ENCODE measurements around the gene MANBA.
"Not testable (repeated sequence)": the region's sequence is repeated elsewhere in the genome, so short reads cannot be mapped to it uniquely, and the experiment has no call there.

The MANBA gene

DNA sequence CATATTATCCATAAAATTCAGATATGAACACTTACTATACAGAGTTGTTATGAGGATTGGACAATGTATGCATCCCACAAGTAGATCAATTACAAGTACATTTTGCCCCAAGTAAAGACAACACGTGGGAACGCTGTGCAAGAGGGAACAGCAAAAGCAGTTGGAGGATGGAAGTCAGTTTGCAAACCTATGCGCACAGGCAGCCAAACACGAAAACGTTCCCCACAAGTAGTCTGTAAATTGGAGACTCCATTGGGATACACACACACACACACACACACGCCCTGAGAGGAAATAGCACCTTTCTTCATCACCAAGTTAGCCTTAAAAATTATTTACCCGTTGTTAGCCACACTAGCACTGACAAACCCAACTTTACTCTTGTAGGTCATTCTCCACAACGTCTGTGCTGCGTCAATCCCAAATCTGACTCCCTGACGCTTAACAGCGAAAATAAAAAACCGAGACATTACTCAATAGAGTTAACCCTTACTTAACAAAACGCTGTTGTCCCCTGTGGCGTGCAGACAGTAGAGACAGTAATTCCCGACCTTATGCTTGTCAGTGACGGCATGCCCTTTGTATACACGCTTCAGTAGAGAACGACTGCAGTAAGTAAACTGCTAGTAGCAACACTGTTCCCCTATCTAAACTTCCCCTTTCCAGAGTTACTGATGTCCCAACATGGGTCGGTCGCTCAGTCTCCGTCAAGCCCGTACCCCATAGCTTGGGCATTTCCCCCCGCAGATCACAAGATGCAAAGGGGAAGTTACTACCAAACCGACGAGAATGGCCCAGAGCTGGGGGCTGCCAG, 730 bp downstream of the MANBA start:
- peak; percentile 56 for DNase-seq (ENCODE audit: low read depth, low spot score)
- TF ChIP-seq, protein P1, sequence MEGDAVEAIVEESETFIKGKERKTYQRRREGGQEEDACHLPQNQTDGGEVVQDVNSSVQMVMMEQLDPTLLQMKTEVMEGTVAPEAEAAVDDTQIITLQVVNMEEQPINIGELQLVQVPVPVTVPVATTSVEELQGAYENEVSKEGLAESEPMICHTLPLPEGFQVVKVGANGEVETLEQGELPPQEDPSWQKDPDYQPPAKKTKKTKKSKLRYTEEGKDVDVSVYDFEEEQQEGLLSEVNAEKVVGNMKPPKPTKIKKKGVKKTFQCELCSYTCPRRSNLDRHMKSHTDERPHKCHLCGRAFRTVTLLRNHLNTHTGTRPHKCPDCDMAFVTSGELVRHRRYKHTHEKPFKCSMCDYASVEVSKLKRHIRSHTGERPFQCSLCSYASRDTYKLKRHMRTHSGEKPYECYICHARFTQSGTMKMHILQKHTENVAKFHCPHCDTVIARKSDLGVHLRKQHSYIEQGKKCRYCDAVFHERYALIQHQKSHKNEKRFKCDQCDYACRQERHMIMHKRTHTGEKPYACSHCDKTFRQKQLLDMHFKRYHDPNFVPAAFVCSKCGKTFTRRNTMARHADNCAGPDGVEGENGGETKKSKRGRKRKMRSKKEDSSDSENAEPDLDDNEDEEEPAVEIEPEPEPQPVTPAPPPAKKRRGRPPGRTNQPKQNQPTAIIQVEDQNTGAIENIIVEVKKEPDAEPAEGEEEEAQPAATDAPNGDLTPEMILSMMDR (IDR thresholded peaks at IDR 0.05; ENCODE audit: low read depth, low read length) = no peak
- H3K4me3 ChIP-seq (ENCODE audit: low read depth, low read length) = peak overlapping the region; percentile 65
- in situ Hi-C loops (cut with HindIII; ENCODE audit: low sequenced_read_pairs) = no loop called here

GRCh38 chr4:102758241-102759160, 2.3 kb downstream of the MANBA start:
- DNase-seq (ENCODE audit: low read depth, low spot score) = no peak
- TF ChIP-seq, protein P1 (IDR thresholded peaks at IDR 0.05; ENCODE audit: low read depth, low read length) = no peak
- in situ Hi-C loops (cut with HindIII; ENCODE audit: low sequenced_read_pairs) = no loop called here
- H3K4me3 ChIP-seq (ENCODE audit: low read depth, low read length) = no peak overlapping the region

GRCh38 chr4:102757681-102758080, 3.1 kb downstream of the MANBA start:
- DNase-seq (ENCODE audit: low read depth, low spot score) = no peak
- in situ Hi-C loops (cut with HindIII; ENCODE audit: low sequenced_read_pairs) = no loop called here
- TF ChIP-seq, protein P1 (IDR thresholded peaks at IDR 0.05; ENCODE audit: low read depth, low read length) = no peak
- no peak overlapping the region for H3K4me3 ChIP-seq (ENCODE audit: low read depth, low read length)

GRCh38 chr4:102754044-102754443, 6.7 kb downstream of the MANBA start:
- TF ChIP-seq, protein P1 (IDR thresholded peaks at IDR 0.05; ENCODE audit: low read depth, low read length) = no peak
- in situ Hi-C loops (cut with HindIII; ENCODE audit: low sequenced_read_pairs) = no loop called here
- no peak overlapping the region for H3K4me3 ChIP-seq (ENCODE audit: low read depth, low read length)
- no peak for DNase-seq (ENCODE audit: low read depth, low spot score)

GRCh38 chr4:102751941-102752340, 8.8 kb downstream of the MANBA start:
- H3K4me3 ChIP-seq (ENCODE audit: low read depth, low read length) = no peak overlapping the region
- DNase-seq (ENCODE audit: low read depth, low spot score) = no peak
- in situ Hi-C loops (cut with HindIII; ENCODE audit: low sequenced_read_pairs) = no loop called here
- TF ChIP-seq, protein P1 (IDR thresholded peaks at IDR 0.05; ENCODE audit: low read depth, low read length) = no peak

- in situ Hi-C loops (cut with HindIII; ENCODE audit: low sequenced_read_pairs); H3K4me3 ChIP-seq (ENCODE audit: low read depth, low read length); DNase-seq (ENCODE audit: low read depth, low spot score): not testable (repeated sequence)
Measured at GRCh38 chr4:102743352-102743751, 17.4 kb downstream of the MANBA start.

- H3K4me3 ChIP-seq (ENCODE audit: low read depth, low read length); DNase-seq (ENCODE audit: low read depth, low spot score); in situ Hi-C loops (cut with HindIII; ENCODE audit: low sequenced_read_pairs): not testable (repeated sequence)
Measured at GRCh38 chr4:102738802-102739201, 22.0 kb downstream of the MANBA start.
